Jurkat, Clone E6-1 (cell line): ENCODE data around the gene ZXDC.

Source experiments
- DNase-seq: peaks from one replicate; pipeline ENCODE4 v3.0.0-alpha.2; 2011; ENCODE audit warnings: low read depth, low spot score
- H3K4me3 ChIP-seq: 2 replicates; pipeline ENCODE4 v1.5.1; 2011; ENCODE audit warnings: mild to moderate bottlenecking, low read length, control low read depth, moderate library complexity

Gene ZXDC

DNA sequence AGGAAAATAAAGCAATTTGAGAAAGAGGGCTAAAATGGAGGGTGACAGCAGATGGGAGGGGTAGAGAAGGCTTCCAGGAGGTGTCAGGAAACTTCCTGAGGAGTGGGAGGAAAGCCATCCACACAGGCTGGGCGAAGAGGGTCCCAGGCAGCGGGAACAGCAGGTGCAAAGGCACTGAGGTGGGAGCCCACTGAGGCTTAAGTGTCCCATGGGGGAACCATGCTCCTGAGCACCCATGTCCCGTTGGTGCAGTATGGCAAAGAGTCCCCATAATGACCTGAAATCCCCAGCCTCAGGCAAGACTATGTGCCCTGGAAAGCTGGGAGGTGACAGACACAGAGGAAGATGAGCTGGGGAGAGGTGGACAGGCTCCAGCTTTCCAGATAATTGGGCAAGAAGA lies 50.9 kb downstream of the ZXDC start:
- H3K4me3 ChIP-seq: no peak overlapping the region
- no peak for DNase-seq

DNA sequence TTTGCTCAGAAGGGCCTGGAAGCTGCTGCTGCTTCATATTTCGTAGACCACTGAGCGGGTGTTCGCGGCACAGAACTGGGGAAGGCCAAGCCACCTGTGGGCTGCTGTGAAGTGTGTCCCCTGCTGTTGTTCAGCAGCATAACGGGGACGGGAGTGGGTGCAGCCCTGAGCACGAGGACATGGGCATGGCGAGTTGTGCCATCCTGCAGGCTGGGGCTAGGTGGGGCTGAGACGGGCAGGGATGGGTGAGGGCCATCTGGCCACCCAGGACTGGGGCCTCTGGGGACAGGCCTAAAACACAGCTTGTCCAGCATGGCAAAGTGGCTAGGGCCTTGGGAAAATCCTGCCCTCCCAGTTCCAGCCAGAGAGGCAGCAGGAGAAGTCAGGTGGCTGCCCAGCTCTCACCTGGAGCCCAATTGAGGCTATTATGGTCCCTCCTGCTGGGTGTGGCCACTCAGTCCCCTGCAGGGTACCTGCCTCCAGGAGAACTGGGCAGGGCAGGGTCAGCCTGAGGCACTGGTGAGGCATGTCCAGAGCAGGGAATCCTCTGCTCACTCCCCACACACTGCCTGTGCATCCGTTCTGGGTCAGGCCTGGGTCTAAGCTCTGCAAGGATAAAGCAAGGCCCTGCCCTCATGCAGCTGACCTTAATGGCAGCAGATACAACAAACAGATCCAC lies 51.5 kb downstream of the ZXDC start:
- no peak overlapping the region for H3K4me3 ChIP-seq
- DNase-seq: no peak

DNA sequence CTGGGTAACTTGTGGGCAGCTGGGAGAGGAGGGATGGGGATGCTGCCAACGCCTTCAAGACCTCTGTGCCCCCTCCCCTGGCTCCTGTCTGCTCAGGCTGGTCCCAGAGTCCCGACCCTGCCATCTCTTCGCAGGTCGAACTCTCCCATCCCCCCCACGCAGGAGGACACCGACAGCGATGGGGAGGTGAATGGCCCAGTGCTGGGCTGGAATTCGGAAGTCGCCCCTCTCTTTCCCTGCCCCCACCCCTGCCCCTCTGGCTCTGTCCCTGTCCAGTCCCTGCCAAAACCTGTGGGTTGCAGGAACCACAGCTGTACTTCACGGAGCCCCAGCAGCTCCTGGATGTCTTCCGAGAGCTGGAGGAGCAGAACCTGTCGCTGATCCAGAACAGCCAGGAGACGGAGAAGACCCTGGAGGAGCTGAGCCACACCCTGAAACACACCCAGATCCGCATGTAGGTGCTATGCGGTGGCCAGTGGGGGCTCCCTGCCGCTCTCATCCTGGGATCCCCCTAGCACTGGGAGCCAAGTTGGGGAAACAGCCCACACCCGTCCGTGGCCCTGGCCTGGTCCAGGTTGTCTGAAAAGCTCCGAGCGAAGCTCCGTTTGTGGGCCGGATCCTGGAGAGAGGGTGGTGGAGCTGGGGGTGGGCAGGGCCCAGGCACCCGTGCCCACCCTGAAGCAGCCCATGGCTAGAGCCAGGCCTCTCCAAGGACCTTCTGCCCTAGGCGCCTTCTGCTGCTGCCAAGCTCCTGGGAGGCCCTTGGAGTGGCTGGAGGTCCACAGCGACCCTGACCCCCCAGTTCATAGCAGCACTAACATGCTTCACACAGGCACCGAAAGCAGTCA lies 52.3 kb downstream of the ZXDC start:
- DNase-seq: no peak
- no peak overlapping the region for H3K4me3 ChIP-seq

DNA sequence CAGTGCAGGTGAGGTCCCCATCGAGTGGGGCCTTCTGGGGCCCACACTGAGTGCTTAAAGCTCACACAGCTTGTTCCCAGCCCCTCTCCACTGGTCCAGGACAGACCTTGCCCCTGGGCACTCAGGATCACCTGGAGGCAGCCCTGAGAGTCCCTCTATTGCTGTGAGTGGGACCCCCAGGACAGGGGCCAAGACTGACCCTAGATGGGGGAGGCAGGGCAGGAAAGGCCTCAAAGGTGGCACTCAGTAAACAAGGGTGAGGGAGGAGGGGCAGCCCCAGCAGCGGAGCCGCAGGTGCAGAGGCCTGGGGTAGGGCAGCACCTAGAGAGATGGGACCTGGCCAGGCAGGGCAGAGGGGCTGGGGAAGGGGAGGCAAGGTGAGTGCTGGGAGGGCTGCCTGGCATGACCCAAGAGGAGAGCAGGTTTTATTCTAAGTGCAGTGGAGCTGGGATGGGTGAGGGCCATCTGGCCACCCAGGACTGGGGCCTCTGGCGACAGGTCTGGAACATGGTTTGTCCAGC lies 53.1 kb downstream of the ZXDC start:
- DNase-seq: no peak
- no peak overlapping the region for H3K4me3 ChIP-seq

DNA sequence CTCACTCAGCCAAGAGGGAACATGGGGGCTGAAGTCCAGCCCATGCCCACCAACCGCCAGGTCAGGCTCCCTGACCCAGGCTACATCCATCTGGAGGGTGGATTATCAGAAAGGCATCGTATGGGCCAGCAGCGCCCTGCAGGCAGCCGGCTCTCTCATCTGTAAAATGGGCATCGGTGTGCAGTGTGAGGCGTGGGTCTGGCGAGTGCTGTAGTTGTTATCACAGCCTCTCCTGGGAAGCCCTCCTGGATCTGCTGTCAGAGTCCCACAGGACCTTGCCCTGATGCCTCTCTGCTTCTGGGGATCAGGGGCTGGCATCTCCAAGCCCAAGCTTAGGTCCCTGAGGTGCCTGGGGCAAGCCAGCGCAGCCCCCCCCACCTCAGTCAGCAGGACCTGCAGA lies 53.6 kb downstream of the ZXDC start:
- DNase-seq: no peak
- no peak overlapping the region for H3K4me3 ChIP-seq

DNA sequence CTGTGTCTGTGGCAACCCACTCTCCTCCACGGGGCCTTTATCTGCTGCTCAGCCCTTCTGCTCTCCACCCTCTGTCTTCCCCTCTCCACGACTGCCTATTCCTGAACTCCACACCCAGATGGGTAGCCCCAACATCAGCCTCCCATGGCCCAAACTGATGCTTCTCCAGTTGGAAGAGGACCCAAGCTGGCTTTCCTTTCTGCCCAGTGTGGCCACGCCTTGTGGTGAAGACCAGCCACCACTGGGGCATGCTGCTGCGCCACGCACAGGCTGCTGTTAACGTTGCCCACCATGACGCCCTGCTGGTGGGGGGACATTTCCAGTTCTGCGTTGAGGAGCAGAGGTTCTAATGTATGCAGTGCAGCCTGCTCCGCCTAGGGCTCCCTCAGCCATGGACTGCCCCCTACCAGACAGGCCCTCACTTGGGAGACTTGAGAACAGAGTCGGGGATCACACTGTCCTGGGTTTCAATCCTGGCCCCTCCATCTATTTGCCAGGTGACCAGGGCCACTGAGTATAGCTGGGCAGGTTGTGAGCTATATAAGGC lies 54.0 kb downstream of the ZXDC start:
- no peak for DNase-seq
- no peak overlapping the region for H3K4me3 ChIP-seq

DNA sequence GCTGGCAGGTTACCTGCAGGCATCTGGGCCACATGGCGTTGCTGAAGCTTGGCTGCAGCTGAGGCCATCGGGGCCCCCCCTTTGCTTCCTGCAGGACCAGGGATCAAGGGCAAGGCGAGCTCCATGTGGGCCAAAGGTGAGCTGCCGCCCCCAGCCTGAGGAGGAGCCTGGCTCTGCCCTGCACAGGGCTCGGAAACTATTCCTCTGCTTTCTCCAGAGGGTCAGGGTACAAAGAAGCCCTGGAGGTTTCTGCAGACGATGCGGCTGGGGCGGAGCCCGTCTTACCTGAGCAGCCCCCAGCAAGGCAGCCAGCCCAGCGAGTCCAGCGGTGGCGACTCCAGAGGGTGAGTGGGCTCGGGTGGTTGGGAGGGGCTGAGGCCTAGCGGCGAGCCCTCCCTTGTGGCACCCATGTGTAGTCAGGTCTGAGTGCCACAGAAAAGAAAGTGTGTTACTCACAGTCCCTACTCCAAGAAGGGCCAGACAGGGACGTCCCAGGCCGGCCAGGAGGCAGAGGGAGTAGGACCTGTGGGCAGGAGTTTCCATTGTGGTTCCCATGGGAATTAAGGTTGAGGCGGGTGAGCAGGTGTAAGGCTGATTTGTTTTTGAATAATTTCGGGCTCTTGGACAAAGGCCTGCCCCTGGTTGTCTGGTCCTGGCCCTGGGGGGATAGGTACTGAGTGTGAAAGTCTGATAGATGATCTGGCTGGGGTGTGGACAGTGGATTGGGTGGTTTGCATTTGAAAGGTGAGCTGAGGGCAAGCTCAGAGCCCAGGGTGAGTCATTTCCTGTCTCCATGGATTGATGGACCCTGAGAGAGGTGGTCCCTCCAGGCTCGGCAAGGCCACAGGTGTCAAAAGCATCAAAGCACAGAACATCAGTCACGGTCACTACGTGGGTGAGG lies 55.6 kb downstream of the ZXDC start:
- DNase-seq: no peak
- H3K4me3 ChIP-seq: no peak overlapping the region

DNA sequence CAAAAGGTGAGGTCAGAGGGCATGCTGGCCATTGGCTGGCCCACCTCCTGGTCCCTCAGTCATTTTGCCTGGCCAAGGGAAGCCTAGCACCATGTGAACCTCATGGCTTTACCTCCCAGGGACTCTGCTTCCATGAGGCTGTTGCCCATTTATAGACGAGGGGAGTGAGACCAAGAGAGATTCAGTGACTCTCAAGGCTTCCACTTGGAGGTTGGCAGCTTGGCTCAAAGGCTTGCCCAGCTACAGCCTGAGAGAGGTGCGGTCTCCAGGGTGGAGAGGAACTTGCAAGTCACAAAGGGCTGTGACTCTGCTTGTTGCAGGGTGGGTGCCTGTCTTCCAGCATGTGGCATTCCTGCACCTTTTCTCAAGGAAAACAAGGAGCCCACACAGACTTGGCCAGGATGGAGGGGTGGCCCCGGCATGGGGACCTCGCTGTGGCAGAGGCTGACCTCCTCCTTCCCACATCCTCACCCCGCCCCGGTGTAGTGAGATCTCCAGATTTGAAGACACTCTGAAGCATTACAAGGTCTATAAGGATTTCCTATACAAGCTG lies 56.5 kb downstream of the ZXDC start:
- DNase-seq: no peak
- no peak overlapping the region for H3K4me3 ChIP-seq

DNA sequence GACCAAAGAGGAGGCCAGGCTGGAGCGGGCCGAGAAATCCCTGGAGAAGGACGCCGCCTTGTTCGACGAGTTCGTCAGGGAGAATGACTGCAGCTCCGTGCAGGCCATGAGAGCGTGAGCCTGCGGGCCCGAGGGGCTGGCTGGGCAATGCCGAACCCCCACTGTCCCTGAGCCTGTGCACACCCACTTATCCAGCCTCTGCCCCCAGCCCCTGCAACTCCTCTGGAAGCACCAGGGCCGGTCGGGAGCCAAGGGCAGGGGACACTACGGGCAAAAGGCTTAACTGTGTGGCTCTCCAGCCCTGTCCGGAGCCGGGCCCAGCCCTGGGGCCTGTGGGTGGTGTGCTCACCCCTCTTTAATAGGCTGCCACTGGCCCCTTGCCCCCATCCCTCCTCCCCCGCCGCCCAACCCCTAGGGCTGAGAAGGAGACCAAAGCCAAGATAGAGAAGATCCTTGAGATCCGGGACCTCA lies 57.0 kb downstream of the ZXDC start:
- no peak overlapping the region for H3K4me3 ChIP-seq
- no peak for DNase-seq

DNA sequence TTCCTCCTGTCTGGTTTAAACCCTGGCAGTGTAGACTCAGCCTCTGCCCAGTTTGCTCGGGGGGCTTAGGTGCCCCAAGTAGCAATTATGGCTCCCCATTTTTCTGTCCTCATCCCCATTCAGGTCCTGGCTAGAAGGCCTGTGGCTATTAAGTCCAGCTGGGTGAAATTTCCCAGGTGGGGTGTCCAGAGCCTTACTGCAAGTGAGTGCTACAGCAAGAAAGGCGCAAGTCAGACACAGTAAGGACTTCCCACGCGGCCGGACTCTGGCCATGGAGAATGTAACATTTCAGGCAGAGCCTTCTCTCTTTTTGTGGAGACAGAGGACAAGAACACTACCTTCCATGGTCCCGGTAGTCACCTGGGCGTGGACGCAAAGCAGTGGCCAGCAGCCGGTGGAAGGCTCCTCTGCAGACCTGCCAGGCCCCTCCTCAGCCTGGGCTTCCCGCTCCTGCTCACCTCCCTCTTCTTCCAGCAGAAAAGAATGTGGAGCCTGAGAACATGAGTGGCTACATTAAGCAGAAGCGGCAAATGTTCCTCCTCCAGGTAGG lies 57.6 kb downstream of the ZXDC start:
- no peak for DNase-seq
- H3K4me3 ChIP-seq: no peak overlapping the region

DNA sequence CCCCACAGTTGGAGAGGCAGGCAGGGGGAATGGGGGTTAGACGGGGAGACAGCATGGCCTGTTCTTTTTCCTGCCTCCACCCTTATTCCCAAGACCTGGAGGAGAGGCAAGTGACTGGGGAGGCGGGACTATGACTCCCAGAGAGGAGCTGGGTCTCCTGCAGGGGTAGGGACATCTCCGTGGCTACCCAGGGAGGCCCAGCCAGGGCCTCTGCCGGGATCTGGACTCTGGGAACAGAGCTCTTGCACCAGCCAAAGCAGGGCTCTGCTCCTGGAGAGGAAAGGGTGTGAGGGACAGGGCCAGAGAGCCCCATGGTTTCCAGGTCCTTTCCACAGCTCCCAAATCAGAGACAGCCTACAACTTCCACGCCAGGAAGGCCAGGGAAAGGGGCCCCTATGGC lies 58.2 kb downstream of the ZXDC start:
- no peak overlapping the region for H3K4me3 ChIP-seq
- DNase-seq: no peak

DNA sequence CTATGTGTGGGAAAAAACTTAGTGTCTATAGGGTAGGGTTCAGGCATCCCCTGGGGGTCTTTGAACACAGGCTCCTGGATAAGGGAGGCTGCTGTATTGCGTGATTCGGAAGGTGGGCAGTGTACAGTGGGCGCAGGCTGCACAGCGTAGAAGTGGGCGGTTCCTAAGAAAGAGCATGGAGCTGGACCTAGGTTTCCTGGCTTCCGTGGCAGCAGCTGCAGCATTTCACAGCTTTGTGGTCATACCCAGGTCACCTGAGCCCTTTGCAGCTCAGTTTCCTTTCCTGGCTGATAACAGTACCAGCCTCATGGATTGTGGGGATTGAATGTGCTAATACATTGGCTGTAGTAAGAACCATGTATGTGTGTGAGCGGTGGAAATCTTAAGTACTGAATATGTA lies 58.7 kb downstream of the ZXDC start:
- no peak overlapping the region for H3K4me3 ChIP-seq
- no peak for DNase-seq

DNA sequence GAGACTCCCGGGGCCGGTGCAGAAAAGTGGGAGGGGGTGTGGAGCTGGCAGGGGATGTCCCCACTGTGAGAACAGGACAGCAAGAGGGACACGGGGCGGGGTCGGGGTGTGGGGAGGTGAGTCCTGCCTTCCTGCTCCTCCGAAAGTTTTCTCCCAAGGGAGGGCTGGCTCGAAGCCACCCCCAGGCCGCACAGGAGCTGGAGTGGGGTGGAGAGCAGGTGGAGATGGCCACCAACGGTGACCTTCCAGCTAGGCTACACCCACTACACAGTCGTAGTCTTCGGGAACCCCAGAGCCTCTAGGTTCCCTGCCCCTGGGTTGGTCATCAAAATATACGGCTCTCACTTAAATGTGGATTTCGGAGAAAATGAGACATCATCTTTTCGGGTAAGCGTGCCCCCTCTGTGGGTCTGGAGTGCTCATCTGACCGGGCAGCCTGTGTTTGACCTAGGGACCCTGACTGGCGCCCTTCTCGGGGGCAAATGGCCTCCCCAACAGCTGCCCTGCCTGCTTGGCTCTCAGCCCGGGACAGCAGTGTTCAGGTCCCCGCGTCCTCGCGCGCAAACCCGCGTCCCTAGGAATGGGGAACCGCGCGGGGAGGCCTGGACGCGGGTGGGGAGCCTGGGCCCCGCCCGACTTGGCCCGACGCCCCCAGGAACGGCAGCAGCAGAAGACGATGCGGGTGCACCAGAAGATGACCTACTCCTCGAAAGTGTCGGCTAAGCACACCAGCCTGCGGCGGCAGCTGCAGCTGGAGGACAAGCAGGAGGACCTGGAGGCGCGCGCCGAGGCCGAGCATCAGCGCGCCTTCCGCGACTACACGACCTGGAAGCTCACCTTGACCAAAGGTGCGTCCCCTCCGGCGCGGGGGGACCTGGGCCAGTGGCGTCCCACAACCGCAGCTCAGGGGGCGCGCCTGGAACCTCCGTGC lies 59.8 kb downstream of the ZXDC start:
- H3K4me3 ChIP-seq: no peak overlapping the region
- no peak for DNase-seq

DNA sequence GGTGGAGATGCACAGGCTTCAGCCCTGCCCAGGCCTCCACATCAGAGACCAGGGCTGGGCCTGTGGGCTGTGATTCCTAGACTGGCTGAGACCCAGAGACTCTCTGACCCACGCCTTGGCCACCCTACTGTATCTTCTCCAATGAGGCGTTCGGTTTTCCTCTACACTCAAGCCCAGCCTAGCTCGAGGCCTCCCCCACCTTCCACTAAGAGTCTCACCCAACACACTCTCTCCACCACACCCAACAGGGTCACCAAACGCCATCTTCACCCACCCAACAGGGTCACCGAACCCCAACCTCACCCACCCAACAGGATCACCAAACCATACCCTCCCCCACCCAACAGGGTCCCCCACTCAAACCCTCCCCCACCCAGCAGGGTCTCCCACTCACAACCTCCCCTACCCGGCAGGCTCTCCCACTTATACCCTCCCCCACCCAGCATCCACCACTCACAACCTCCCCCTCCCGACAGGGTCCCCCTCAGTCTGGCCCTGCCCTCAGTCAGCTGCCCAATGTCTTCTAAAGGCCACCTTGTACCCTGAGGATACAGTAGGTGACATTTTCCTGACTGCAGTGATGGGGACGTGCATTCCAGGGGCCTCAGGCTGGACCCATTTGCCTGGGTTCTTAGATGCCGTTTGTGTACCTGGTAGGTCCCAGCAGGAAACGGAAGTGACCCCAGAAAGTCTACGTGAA lies 60.6 kb downstream of the ZXDC start:
- no peak for DNase-seq
- H3K4me3 ChIP-seq: no peak overlapping the region

DNA sequence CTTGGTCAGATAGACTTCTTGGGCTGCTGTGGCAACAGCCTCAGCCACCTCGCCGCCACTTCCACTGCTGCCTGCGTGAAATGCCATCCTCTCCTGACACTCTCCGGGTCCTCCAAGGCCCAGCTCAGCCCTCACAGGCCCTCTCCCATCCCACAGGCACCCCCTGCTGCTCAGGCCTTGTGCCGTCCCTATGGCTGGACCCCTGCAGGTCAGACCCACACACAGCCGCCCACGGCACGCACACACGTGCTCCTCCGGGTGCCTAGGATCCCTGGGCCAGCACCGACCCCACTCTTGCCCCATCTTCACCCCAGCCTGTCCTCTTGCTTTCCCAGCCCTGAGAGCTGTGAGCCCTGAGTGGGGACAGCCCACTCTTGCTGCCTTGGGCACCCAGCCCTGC lies 61.3 kb downstream of the ZXDC start:
- no peak for DNase-seq

DNA sequence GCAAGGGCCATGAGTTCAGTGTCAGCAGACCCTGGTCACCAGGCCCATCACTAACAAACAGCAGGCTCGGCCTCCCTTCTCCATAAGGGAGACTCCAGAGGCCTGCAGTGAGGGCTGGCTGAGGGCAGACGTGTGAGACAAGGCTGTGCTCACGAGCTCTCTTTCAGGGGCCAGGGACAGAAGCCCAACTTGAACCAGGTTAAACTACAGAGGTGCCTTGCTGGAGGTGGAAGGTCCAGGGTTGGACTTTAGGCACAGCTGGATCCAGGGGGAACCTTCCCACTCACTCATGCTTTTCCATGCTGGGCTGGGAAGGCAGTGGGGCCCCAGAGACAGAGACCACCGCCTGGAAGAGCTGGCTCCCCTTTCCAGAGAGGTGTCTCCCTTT lies 62.0 kb downstream of the ZXDC start:
- no peak for DNase-seq
- no peak overlapping the region for H3K4me3 ChIP-seq

More for the DNA sequence above, 61.3 kb downstream of the ZXDC start:
- H3K4me3 ChIP-seq: no peak overlapping the region
